HEK293 (cell line): ENCODE measurements around the gene ZNF26.

Source experiments
- RBAK ChIP-seq: fragments of 450-650 bp; formaldehyde crosslinking; IDR thresholded peaks from 2 replicates; pipeline ENCODE4 v1.5.1; 2016; ENCODE audit warnings: missing biosample characterization, missing genetic modification characterization
- SP3 ChIP-seq: fragments of 450-650 bp; formaldehyde crosslinking; IDR thresholded peaks from 2 replicates; pipeline ENCODE4 v1.5.1; 2016; ENCODE audit warnings: missing biosample characterization, missing genetic modification characterization
- ZFHX2 ChIP-seq: fragments of 450-650 bp; formaldehyde crosslinking; conservative IDR thresholded peaks from 2 replicates; pipeline ENCODE4 v1.5.1; 2016; ENCODE audit warnings: missing biosample characterization, missing genetic modification characterization
- TF ChIP-seq, protein P1 (sequence below): fragments of 450-650 bp; formaldehyde crosslinking; IDR thresholded peaks from 2 replicates; pipeline ENCODE4 v1.5.1; 2016; ENCODE audit warnings: missing biosample characterization, missing genetic modification characterization
- TF ChIP-seq, protein P2 (sequence below): sonication (generic); formaldehyde crosslinking; IDR thresholded peaks from 2 replicates; pipeline ENCODE4 v1.8.1; 2022; ENCODE audit warnings: mild to moderate bottlenecking, moderate library complexity, missing genetic modification reagents

DNA sequence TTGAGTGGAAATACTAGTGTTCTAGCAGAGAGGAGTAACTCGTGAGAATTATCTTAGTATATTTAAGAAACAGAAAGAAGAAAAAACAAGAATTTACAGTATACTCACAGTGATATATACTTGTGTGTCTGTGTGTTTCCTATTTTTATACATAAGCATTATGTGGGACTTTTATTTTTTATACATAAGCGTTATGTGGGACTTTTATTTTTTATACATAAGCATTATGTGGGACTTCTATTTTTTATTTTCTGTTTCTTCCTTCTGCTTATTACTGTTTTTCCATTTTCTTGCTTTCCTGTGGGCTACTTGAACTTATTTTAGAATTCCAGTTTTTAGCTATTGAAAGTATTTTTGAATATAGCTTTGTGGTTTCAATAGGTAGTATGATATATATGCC lies 87.7 kb downstream of the ZNF26 start:
- TF ChIP-seq SP3 (tag by site-specific recombination) (no peak), ZFHX2 (no peak), RBAK (tag by site-specific recombination) (no peak)
- TF ChIP-seq, protein P1, sequence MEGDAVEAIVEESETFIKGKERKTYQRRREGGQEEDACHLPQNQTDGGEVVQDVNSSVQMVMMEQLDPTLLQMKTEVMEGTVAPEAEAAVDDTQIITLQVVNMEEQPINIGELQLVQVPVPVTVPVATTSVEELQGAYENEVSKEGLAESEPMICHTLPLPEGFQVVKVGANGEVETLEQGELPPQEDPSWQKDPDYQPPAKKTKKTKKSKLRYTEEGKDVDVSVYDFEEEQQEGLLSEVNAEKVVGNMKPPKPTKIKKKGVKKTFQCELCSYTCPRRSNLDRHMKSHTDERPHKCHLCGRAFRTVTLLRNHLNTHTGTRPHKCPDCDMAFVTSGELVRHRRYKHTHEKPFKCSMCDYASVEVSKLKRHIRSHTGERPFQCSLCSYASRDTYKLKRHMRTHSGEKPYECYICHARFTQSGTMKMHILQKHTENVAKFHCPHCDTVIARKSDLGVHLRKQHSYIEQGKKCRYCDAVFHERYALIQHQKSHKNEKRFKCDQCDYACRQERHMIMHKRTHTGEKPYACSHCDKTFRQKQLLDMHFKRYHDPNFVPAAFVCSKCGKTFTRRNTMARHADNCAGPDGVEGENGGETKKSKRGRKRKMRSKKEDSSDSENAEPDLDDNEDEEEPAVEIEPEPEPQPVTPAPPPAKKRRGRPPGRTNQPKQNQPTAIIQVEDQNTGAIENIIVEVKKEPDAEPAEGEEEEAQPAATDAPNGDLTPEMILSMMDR (tag by site-specific recombination), result no peak
- TF ChIP-seq, protein P2, sequence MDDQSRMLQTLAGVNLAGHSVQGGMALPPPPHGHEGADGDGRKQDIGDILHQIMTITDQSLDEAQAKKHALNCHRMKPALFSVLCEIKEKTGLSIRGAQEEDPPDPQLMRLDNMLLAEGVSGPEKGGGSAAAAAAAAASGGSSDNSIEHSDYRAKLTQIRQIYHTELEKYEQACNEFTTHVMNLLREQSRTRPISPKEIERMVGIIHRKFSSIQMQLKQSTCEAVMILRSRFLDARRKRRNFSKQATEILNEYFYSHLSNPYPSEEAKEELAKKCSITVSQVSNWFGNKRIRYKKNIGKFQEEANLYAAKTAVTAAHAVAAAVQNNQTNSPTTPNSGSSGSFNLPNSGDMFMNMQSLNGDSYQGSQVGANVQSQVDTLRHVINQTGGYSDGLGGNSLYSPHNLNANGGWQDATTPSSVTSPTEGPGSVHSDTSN (CRISPR knock-in tag), result no peak
